GM12864 (cell line): ENCODE measurements around the gene TMEM232.
"Not testable (repeated sequence)": the region's sequence is repeated elsewhere in the genome, so short reads cannot be mapped to it uniquely, and the experiment has no call there.

ENCODE experiments used
- DNase-seq: peaks from one replicate; pipeline ENCODE4 v3.0.0-alpha.2; 2011; ENCODE audit warnings: low read depth
- H3K4me3 ChIP-seq: 2 replicates; pipeline ENCODE4 v1.5.1; 2011; ENCODE audit warnings: mild to moderate bottlenecking, low read depth, low read length, control low read depth
- CTCF ChIP-seq: IDR thresholded peaks from 2 replicates; pipeline ENCODE4 v1.5.1; 2011; ENCODE audit warnings: low read depth, mild to moderate bottlenecking, moderate library complexity, low read length, control low read depth, inconsistent platforms; ENCODE audit errors: missing control alignments

TMEM232 gene

GRCh38 chr5:110707260-110707844 is 19.1 kb downstream of the TMEM232 start:
- H3K4me3 ChIP-seq, result no peak overlapping the region
- DNase-seq, result no peak
- no peak for TF ChIP-seq CTCF

GRCh38 chr5:110705349-110705748 is 21.1 kb downstream of the TMEM232 start:
- no peak for TF ChIP-seq CTCF
- H3K4me3 ChIP-seq, result no peak overlapping the region
- DNase-seq, result no peak

- DNase-seq, result no peak
- no peak overlapping the region for H3K4me3 ChIP-seq
- no peak for TF ChIP-seq CTCF
Measured at GRCh38 chr5:110703481-110703880, 23.0 kb downstream of the TMEM232 start.

GRCh38 chr5:110702704-110703103 is 23.8 kb downstream of the TMEM232 start:
- no peak for DNase-seq
- no peak for TF ChIP-seq CTCF
- H3K4me3 ChIP-seq, result no peak overlapping the region

GRCh38 chr5:110702300-110702699 is 24.2 kb downstream of the TMEM232 start:
- TF ChIP-seq CTCF, result no peak
- DNase-seq, result no peak
- no peak overlapping the region for H3K4me3 ChIP-seq

- not testable (repeated sequence) for H3K4me3 ChIP-seq, DNase-seq
Measured at GRCh38 chr5:110692669-110693068, 33.8 kb downstream of the TMEM232 start.

- not testable (repeated sequence) for DNase-seq
Measured at GRCh38 chr5:110690587-110690986, 35.9 kb downstream of the TMEM232 start.

GRCh38 chr5:110687485-110687884 is 39.0 kb downstream of the TMEM232 start:
- no peak for TF ChIP-seq CTCF
- no peak for DNase-seq
- no peak overlapping the region for H3K4me3 ChIP-seq

More at GRCh38 chr5:110690587-110690986, 35.9 kb downstream of the TMEM232 start:
- not testable (repeated sequence) for H3K4me3 ChIP-seq
